ENCODE data around the gene CERS6. TPM values are rescaled to one million over a fixed set of nuclear protein-coding genes. Genes with fewer than 3 reads are reported as not detected.

Gene CERS6
- total RNA-seq, 1 donor from 2014 or later, result 14.7 TPM

DNA sequence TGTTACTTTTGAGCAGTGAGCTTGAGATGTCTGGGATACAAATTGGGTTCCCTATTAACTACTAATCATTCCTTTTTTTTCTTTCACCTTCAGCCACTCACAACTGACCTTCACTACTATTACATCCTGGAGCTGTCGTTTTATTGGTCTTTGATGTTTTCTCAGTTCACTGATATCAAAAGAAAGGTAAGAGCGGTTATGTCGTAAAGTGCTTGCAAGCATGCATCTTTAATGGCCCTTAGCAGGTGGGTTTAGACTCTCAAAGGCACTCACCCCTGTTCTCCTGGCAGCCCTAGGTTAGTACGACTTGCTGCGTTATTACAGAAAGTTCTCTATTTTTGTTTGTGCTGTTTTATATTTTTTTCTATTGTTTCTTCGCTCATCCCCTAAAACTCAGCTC, 238.8 kb downstream of the CERS6 start:
- no peak for DNase-seq (ENCODE audit: low spot score)

- peak; percentile 40 for DNase-seq (ENCODE audit: low spot score)
Measured at GRCh38 chr2:168697668-168698121, 241.6 kb downstream of the CERS6 start.

DNA sequence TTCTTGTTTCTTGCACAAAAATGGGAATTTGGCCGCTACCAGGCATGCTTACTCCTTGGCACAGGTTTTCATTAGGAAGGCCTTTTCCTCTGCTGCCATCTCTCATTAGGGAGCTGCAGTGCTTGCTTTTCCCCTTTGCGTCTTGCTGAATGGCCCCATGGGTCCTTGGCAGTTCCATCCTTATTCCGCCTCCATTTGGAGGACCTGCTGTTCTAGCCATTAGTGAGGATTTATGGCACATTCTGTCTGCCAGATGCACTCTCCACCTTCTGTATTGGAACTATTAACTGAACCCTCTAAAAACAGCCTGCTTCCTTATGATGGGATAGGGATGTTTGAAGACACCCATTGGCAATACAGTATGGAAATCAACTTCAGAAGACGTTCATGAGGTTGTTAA, 242.9 kb downstream of the CERS6 start:
- DNase-seq (ENCODE audit: low spot score), result no peak

GRCh38 chr2:168699844-168700417, 243.9 kb downstream of the CERS6 start:
- DNase-seq (ENCODE audit: low spot score), result peak; percentile 93

DNA sequence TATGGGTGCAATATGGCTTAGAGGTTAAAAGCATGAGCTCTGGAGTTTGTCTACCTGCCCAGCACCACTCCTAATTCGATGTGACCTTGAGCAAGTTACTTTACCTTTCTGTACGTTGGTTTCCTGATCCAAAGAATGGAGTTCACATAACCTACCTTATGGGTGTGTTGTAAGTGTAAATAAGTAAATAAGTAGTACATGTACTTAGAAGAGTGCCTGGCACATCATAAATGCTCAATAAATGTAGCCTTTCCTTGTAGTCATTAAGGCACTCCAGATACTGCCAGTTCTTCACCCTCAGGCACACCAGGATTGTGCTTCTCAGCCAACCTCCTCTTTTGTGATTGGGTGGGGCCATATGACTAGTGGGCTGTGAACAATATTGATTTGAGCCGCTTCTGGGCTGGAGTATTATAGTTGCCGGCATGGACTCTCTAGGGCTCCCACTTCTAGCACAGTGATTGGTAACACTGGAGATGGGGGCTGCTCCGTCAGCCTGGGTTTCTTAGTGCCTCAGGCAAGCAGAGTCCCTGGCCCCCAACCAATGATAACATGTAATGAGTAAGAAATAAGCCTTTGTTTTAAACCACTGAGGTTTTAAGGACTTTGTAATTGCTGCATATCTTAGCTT, 244.7 kb downstream of the CERS6 start:
- DNase-seq (ENCODE audit: low spot score), result no peak

- no peak for DNase-seq (ENCODE audit: low spot score)
Measured at GRCh38 chr2:168702579-168702978, 246.5 kb downstream of the CERS6 start.

- no peak for DNase-seq (ENCODE audit: low spot score)
Measured at GRCh38 chr2:168703926-168704325, 247.9 kb downstream of the CERS6 start.

DNA sequence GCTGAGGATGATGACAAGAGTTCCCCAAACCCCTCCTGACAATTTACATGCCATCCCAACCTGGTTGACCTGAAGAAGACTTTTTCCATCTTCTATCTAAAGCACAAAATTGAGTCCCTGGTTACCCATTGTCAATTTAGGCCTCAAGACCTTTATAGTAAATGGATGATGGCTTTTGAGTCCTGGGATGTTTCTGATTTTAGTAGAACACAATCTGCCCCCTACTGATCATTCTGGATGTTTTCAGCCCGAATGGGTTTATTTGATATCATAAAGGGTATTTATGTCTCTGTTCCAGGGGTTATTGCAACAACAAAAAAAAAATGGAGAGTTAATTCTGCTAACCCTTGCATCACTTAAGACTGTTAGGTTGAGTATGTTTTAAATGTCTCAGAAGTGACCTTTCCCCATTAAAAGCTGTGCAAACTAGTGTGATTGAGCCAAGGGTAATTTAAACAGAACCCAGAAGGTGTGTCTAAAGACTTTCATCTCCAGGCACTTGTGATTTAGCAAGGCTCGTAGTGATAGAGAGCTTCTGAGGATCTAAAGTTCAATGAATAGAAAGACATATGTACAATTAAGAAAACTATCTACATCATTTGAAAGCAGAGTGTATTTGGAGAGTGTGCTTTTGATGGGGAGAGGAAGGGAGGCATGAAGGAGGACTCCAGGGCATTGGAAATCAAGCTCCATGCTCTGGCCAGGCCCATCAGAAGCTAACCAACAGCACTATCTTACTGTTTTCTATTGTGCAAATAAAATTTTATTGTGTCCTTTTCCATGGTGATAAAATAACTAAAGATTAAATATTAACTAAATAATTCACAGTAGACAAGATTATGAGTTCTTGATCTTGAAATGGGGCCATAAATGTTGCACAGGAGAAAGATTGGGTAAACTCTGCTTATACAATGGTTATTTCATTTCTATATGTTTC, 249.7 kb downstream of the CERS6 start:
- no peak for DNase-seq (ENCODE audit: low spot score)

DNA sequence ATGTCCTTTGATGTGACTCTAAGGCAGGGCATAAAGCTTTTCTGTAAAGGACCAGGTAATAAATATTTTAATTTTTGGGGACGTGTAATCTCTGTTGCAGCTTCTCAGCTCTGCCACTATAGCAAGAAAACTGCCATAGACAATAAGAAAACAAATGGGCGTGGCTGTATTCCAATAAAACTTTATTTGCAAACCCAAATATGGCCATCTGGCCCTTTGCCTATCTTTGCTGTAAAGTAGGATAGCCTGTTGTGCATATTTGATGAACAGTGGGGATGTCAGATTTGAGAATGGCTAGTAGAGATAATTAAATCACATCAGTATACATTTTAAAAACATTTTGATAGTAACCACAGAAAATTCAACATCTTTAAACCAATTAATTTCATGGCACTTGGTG, 250.7 kb downstream of the CERS6 start:
- DNase-seq (ENCODE audit: low spot score), result no peak

DNA sequence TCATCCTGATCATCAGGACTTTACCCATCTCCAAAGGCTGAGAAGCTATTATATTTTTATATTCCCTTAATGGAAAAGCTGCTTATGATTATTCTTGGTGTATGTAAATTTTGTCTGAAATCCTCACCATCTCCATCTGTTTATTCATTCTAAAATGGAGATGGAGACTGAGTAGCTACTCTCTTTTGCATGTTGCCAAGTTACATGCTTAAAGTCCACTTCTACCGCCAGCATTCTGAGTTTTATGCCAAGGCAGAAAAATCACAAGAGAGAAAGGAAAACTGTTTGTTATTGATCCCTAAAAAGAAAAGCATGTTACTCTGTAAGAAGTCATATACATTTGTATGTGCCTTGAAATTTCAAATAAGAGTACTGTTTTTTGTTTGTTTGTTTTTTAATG, 252.0 kb downstream of the CERS6 start:
- no peak for DNase-seq (ENCODE audit: low spot score)

GRCh38 chr2:168710754-168711467, 254.8 kb downstream of the CERS6 start:
- DNase-seq (ENCODE audit: low spot score), result no peak

DNA sequence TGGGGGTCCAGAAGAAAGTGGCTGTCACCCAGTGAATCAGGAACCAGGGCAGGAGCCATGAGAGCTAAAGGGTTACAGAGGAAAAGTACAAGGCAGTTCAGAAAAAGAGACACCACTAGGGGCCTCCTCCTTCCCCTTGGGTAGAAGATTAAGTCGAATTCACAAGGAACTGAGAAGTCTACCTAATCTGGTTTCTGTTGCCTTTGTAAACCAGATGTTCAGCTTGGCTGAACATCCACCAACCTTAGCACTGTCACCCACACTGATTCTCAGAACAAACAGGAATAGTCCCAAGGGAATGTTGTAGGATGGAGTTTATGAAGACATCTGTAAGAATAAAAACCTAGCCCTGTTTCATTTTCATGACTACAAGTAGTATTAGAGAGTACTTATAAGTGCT, 256.0 kb downstream of the CERS6 start:
- DNase-seq (ENCODE audit: low spot score), result peak; percentile 28

DNA sequence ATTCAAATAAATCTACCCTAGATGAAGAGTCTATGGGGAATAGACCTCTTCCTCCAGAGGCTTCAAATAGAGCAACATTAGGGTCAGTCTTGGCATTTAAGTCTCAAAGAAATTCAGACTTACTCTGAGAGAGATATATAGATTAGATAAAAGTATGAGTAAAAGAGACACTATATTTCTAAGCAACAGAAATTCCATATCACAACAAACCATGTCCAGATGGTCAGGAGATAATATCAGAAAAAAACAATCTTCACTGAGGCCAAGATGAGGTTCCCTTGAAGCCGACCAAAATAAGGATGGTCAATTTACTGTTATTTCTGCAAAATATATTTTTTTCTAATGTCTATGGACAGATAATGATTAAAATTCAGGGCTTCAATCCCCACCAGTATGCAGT, 257.3 kb downstream of the CERS6 start:
- DNase-seq (ENCODE audit: low spot score), result peak; percentile 17

DNA sequence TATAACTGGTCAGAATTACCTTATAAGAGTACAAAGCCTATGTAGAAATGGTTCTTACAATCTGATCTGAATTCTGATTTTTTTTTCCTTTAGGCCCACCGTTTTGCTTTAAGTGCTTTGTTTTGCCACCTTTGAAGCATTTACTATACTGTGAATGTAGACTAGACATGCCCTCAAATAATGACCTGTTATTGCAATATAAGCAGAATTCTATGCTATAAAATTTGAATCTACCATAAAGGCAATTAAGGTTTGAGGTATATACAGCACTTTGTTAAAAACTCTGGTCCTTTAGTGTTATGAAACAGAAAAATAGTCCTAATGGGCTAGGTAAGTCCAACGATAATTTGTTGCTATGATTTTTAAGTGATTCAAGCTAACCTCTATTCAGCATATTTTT, 259.8 kb downstream of the CERS6 start:
- no peak for DNase-seq (ENCODE audit: low spot score)

DNA sequence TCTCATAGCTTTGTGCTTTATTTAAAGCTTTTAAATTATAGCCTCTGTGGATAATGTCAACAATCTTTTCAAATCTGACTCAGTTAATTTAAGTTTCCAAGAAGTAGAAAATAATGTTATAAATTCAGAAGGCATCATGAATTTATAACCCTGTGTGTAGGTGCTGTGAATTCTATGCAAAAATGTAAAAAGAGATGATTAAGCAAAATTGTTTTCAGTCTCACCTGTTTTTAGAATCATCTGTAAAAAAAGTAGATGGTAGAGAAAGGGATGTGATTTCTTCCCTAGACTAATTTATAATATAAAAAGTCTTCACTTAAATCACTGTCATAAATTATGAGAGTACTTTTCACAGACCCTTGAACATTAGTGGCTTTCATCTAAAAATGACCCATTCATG, 260.8 kb downstream of the CERS6 start:
- no peak for DNase-seq (ENCODE audit: low spot score)

DNA sequence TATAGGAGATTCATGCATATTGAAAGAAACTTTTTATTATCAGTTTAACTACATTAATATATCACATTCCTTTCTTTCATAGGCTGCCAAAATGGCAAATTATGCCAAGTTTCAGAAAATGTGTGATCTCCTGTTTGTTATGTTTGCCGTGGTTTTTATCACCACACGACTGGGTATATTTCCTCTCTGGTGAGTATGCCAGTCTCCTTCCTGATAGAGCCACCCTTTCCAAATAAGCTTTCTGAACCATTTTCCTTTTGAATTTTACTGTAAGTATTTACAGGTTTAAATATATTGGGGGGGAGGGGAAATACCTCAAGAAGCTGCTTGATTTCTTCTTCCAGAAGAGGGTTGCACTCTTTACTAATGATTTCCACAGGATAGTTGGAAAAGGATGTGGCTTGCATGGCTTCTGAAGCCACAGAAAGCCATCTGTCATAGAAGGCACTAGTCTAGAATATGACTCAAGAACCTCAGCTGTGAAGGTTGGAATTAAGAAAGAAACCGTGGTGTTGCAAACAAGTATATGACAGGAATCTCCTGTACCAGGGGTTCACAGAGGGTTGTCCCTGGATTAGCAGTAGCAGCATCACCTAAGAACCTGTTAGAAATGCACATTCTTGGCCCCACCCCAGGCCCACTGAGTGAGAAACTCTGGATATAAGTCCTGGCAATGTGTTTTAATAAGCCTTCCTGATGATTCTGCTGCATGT, 261.9 kb downstream of the CERS6 start:
- no peak for DNase-seq (ENCODE audit: low spot score)

DNA sequence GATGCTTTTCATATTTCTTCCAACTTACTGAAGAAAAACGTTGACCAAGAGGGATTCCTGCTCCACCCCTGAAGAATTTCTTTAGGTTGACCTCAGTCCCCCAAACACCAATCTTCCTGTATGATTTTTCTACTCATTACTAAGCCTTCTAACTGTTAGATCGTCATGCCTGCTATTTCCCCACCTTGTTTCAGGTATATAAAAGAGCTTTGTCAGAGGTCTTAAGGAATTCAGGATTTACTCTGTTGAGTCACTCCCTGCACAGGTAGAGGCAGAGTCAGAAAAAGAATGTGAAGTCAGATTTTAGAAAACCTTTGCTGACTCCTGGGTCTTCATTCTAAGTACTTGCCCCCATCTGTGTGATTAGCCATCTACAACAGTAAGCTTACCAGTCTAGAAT, 262.6 kb downstream of the CERS6 start:
- no peak for DNase-seq (ENCODE audit: low spot score)

DNA sequence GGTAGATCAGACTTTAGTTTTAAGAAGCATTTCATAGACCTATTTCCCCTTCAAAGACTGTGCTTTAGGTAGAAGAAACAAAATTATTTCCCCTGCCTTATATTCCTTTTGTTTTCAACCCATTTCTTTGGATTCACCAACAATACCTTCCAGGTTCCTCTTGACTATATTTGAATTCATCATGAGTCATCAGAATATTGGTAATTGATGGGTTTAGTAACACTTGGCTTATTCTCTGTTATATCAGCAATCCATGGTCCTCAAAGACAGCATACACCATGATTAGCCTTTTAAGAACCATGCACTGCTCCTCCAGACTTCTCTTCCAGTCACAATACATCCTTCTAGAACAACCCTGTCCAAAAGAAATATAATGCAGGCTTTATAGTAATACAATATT, 263.4 kb downstream of the CERS6 start:
- no peak for DNase-seq (ENCODE audit: low spot score)

DNA sequence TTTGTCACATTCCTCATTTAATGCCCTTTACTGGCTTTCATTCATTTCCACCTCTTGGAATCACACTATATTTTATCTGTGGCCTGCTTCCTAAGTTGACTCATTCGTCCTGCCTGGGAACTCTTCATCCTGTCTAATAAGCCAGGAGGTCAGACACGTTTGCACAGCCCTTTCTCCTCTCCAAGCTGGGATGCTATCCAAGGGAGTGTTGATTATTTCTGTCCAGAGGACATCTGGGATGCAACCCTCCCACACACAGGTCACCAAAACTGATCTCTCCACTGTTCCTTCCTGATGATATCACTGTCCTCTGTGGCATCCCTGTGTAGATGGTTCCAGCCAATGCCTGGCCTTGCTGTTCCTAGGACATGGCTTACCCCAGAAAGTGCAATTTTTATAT, 266.5 kb downstream of the CERS6 start:
- peak; percentile 35 for DNase-seq (ENCODE audit: low spot score)

- DNase-seq (ENCODE audit: low spot score), result no peak
Measured at GRCh38 chr2:168723275-168723899, 267.3 kb downstream of the CERS6 start.

DNA sequence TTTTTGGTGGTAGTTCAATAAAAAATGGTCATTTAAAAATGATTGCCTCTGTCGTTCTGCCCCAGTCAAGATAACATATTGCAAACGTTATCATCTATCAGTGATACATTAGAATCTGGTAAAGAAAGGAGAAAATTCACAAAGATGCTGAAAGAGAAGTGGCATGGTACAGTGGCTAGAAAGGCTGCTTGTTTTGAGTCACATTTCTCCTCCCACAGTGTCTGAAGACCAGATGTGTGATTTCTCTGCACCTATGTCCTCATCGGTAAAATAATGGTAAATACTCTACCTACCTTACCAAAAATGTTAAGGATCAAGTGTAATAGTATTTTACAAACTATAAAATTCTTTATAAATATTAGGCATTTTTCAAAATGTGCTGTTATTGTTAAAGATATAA, 270.3 kb downstream of the CERS6 start:
- no peak for DNase-seq (ENCODE audit: low spot score)
